Osteocyte (in vitro differentiated cells): ENCODE measurements around the gene RHBG. TPM values are rescaled to one million over a fixed set of nuclear protein-coding genes. Genes with fewer than 3 reads are reported as not detected.

ENCODE experiments used
- DNase-seq: peaks from one replicate; pipeline ENCODE4 v3.0.0; 2021; ENCODE audit warnings: mixed read lengths; ENCODE audit not compliant: unreplicated experiment; ENCODE audit errors: extremely low spot score
- H3K27ac Mint-ChIP-seq: one replicate; pipeline ENCODE4 v1.8.0; 2021; ENCODE audit warnings: mild to moderate bottlenecking, mixed read lengths; ENCODE audit not compliant: unreplicated experiment
- H3K27me3 Mint-ChIP-seq: one replicate; pipeline ENCODE4 v1.8.0; 2021; ENCODE audit warnings: mixed read lengths; ENCODE audit not compliant: unreplicated experiment
- H3K36me3 Mint-ChIP-seq: one replicate; pipeline ENCODE4 v1.8.0; 2021; ENCODE audit warnings: mixed read lengths; ENCODE audit not compliant: unreplicated experiment
- H3K4me1 Mint-ChIP-seq: one replicate; pipeline ENCODE4 v1.8.0; 2021; ENCODE audit warnings: mixed read lengths; ENCODE audit not compliant: unreplicated experiment
- H3K4me3 Mint-ChIP-seq: one replicate; pipeline ENCODE4 v1.8.0; 2021; ENCODE audit warnings: mild to moderate bottlenecking, moderate library complexity, mixed read lengths; ENCODE audit not compliant: unreplicated experiment
- H3K9me3 Mint-ChIP-seq: one replicate; pipeline ENCODE4 v1.8.0; 2021; ENCODE audit warnings: mixed read lengths; ENCODE audit not compliant: unreplicated experiment
- CTCF ChIP-seq: fragments of 200-600 bp; sonication (generic); IDR thresholded peaks from 2 replicates; pipeline ENCODE4 v1.5.0; 2021; ENCODE audit warnings: antibody characterized with exemption, mild to moderate bottlenecking, moderate library complexity
- total RNA-seq: library from RNA; stranded (reverse); gene quantifications from 2 replicates; pipeline ENCODE4 v1.2.1, GENCODE V29; 2021

The RHBG gene
- total RNA-seq, 1 donor from 2014 or later: not detected

GRCh38 chr1:156405670-156406069 lies 36.7 kb downstream of the RHBG start:
- Mint-ChIP-seq H3K36me3 (no peaks in the 10 kb centered on the region), H3K9me3 (no peaks in the 10 kb centered on the region), H3K27me3 (peaks cover 80% of the 10 kb centered on the region), H3K27ac (no peak overlapping the region), H3K4me1 (no peaks in the 10 kb centered on the region), H3K4me3 (no peak overlapping the region)
- no peak for DNase-seq
- no peak for TF ChIP-seq CTCF

- H3K4me3 Mint-ChIP-seq: no peak overlapping the region
- H3K27me3 Mint-ChIP-seq: peaks cover 84% of the 10 kb centered on the region
- H3K9me3 Mint-ChIP-seq: no peaks in the 10 kb centered on the region
- H3K36me3 Mint-ChIP-seq: no peaks in the 10 kb centered on the region
- no peak for DNase-seq
- no peak overlapping the region for H3K27ac Mint-ChIP-seq
- no peak for TF ChIP-seq CTCF
- no peaks in the 10 kb centered on the region for H3K4me1 Mint-ChIP-seq
Observed at GRCh38 chr1:156406251-156406650, 37.2 kb downstream of the RHBG start.

GRCh38 chr1:156407344-156407743 lies 38.3 kb downstream of the RHBG start:
- no peaks in the 10 kb centered on the region for H3K36me3 Mint-ChIP-seq
- H3K4me3 Mint-ChIP-seq: no peak overlapping the region
- peaks cover 85% of the 10 kb centered on the region for H3K27me3 Mint-ChIP-seq
- no peaks in the 10 kb centered on the region for H3K9me3 Mint-ChIP-seq
- H3K27ac Mint-ChIP-seq: no peak overlapping the region
- no peak for TF ChIP-seq CTCF
- no peak for DNase-seq
- H3K4me1 Mint-ChIP-seq: no peaks in the 10 kb centered on the region

GRCh38 chr1:156407760-156408159 lies 38.7 kb downstream of the RHBG start:
- H3K27me3 Mint-ChIP-seq: peaks cover 84% of the 10 kb centered on the region
- H3K36me3 Mint-ChIP-seq: no peaks in the 10 kb centered on the region
- TF ChIP-seq CTCF: no peak
- H3K9me3 Mint-ChIP-seq: no peaks in the 10 kb centered on the region
- no peak overlapping the region for H3K4me3 Mint-ChIP-seq
- DNase-seq: no peak
- H3K27ac Mint-ChIP-seq: no peak overlapping the region
- no peaks in the 10 kb centered on the region for H3K4me1 Mint-ChIP-seq

- peaks cover 81% of the 10 kb centered on the region for H3K27me3 Mint-ChIP-seq
- TF ChIP-seq CTCF: no peak
- H3K36me3 Mint-ChIP-seq: no peaks in the 10 kb centered on the region
- no peak for DNase-seq
- H3K4me3 Mint-ChIP-seq: no peak overlapping the region
- H3K4me1 Mint-ChIP-seq: no peaks in the 10 kb centered on the region
- H3K27ac Mint-ChIP-seq: no peak overlapping the region
- H3K9me3 Mint-ChIP-seq: no peaks in the 10 kb centered on the region
Observed at GRCh38 chr1:156409439-156409838, 40.4 kb downstream of the RHBG start.
